Activated CD8-positive, alpha-beta memory T cell treated with anti-CD3 and anti-CD28 coated beads for 36 hours (primary cell): Measurements from ENCODE around the gene PRL. TPM values are rescaled to one million over a fixed set of nuclear protein-coding genes. Genes with fewer than 3 reads are reported as not detected.

Experiments used
- CTCF ChIA-PET: fragments of 350-600 bp; sonication (Branson Sonifier 250); formaldehyde crosslinking; loops from one replicate; lab custom pipeline; 2021; ENCODE audit warnings: antibody characterized with exemption; lab: Charles Lee
- POLR2A ChIA-PET: fragments of 350-600 bp; sonication (Branson Sonifier 250); formaldehyde crosslinking; loops from one replicate; lab custom pipeline; 2021; ENCODE audit warnings: antibody characterized with exemption; lab: Charles Lee
- total RNA-seq, 2 experiments: library from RNA; stranded (reverse); gene quantifications; one replicate each; pipeline ENCODE4 v1.2.3, GENCODE V29; 2021

PRL gene
- total RNA-seq = not detected

- CTCF ChIA-PET = no interaction called here
- POLR2A ChIA-PET = no interaction called here
Observed at GRCh38 chr6:22296936-22297335, at the start of gene PRL. PRL (minus strand) TSS chr6:22297036; CDS start chr6:22296982, 54 bp downstream.

- CTCF ChIA-PET = no interaction called here
- POLR2A ChIA-PET = no interaction called here
Observed at GRCh38 chr6:22343864-22344263, 47.0 kb upstream of the PRL start.

- CTCF ChIA-PET = no interaction called here
- POLR2A ChIA-PET = no interaction called here
Observed at GRCh38 chr6:22334778-22335177, 37.9 kb upstream of the PRL start.

GRCh38 chr6:22333802-22334201 lies 37.0 kb upstream of the PRL start:
- CTCF ChIA-PET = no interaction called here
- POLR2A ChIA-PET = no interaction called here

GRCh38 chr6:22332711-22333110 lies 35.9 kb upstream of the PRL start:
- POLR2A ChIA-PET = no interaction called here
- CTCF ChIA-PET = no interaction called here

- CTCF ChIA-PET = no interaction called here
- POLR2A ChIA-PET = no interaction called here
Observed at GRCh38 chr6:22332216-22332615, 35.4 kb upstream of the PRL start.

GRCh38 chr6:22330941-22331340 lies 34.1 kb upstream of the PRL start:
- ChIA-PET POLR2A (no interaction called here), CTCF (no interaction called here)

- CTCF ChIA-PET = no interaction called here
- POLR2A ChIA-PET = no interaction called here
Observed at GRCh38 chr6:22328474-22328873, 31.6 kb upstream of the PRL start.

GRCh38 chr6:22327881-22328280 lies 31.0 kb upstream of the PRL start:
- ChIA-PET CTCF (no interaction called here), POLR2A (no interaction called here)

GRCh38 chr6:22326500-22326899 lies 29.7 kb upstream of the PRL start:
- POLR2A ChIA-PET = no interaction called here
- CTCF ChIA-PET = no interaction called here

GRCh38 chr6:22325481-22325880 lies 28.6 kb upstream of the PRL start:
- ChIA-PET POLR2A (no interaction called here), CTCF (no interaction called here)

GRCh38 chr6:22323848-22324247 lies 27.0 kb upstream of the PRL start:
- POLR2A ChIA-PET = no interaction called here
- CTCF ChIA-PET = no interaction called here

- POLR2A ChIA-PET = no interaction called here
- CTCF ChIA-PET = no interaction called here
Observed at GRCh38 chr6:22322103-22323030, 25.5 kb upstream of the PRL start.

- POLR2A ChIA-PET = no interaction called here
- CTCF ChIA-PET = no interaction called here
Observed at GRCh38 chr6:22320750-22321149, 23.9 kb upstream of the PRL start.

- ChIA-PET POLR2A (no interaction called here), CTCF (no interaction called here)
Observed at GRCh38 chr6:22318404-22318803, 21.6 kb upstream of the PRL start.

- CTCF ChIA-PET = no interaction called here
- POLR2A ChIA-PET = no interaction called here
Observed at GRCh38 chr6:22313796-22314195, 17.0 kb upstream of the PRL start.

- CTCF ChIA-PET = no interaction called here
Observed at GRCh38 chr6:22308939-22309338, 12.1 kb upstream of the PRL start.

GRCh38 chr6:22306741-22307466 lies 10.1 kb upstream of the PRL start:
- ChIA-PET POLR2A (no interaction called here), CTCF (no interaction called here)

More at GRCh38 chr6:22308939-22309338, 12.1 kb upstream of the PRL start:
- POLR2A ChIA-PET = no interaction called here

GRCh38 chr6:22302838-22303237 lies 6.0 kb upstream of the PRL start:
- ChIA-PET CTCF (no interaction called here), POLR2A (no interaction called here)

- ChIA-PET CTCF (no interaction called here), POLR2A (no interaction called here)
Observed at GRCh38 chr6:22300273-22300998, 3.6 kb upstream of the PRL start.
